Epithelial cell of esophagus (primary cell): ENCODE data around the gene MMP27.
"Not testable (repeated sequence)": the region's sequence is repeated elsewhere in the genome, so short reads cannot be mapped to it uniquely, and the experiment has no call there.

Experiments
- DNase-seq: peaks from one replicate; pipeline ENCODE4 v3.0.0; 2010; ENCODE audit warnings: low read depth
- H3K4me3 ChIP-seq: 2 replicates; pipeline ENCODE4 v1.5.1; 2011; ENCODE audit warnings: mild to moderate bottlenecking, low read length, control low read depth
- TF ChIP-seq, protein P1 (sequence below): IDR thresholded peaks from 2 replicates; pipeline ENCODE4 v1.5.1; 2011; ENCODE audit warnings: low read depth, mild to moderate bottlenecking, low read length, control low read depth, inconsistent platforms; ENCODE audit not compliant: insufficient read depth; ENCODE audit errors: missing control alignments

MMP27 gene

DNA sequence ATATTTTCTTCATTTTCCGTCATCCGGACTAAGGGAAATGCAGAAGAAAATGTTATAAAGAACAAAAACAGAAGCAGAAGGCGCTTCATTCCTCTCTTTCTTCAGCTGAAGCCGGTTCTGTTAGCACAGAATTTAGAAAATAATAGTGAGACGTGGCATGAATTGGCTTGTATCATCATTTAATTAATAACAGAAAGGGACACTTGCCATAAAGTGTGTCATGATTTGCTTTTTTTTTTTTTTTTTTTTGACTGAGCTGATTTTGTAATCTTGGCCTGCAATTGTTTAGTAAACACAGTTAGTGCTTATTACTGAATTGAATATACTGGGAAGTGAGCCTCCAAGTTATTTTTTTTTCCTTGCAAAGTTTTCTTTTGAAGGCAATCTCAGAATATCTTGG lies at the start of gene MMP27:
TSS of gene MMP27 (minus strand) at position 144 of the 400 bp plus-strand sequence. CDS start at position 89, 55 bp downstream.
- TF ChIP-seq, protein P1, sequence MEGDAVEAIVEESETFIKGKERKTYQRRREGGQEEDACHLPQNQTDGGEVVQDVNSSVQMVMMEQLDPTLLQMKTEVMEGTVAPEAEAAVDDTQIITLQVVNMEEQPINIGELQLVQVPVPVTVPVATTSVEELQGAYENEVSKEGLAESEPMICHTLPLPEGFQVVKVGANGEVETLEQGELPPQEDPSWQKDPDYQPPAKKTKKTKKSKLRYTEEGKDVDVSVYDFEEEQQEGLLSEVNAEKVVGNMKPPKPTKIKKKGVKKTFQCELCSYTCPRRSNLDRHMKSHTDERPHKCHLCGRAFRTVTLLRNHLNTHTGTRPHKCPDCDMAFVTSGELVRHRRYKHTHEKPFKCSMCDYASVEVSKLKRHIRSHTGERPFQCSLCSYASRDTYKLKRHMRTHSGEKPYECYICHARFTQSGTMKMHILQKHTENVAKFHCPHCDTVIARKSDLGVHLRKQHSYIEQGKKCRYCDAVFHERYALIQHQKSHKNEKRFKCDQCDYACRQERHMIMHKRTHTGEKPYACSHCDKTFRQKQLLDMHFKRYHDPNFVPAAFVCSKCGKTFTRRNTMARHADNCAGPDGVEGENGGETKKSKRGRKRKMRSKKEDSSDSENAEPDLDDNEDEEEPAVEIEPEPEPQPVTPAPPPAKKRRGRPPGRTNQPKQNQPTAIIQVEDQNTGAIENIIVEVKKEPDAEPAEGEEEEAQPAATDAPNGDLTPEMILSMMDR, result no peak
- no peak within 1 kb of the TSS for H3K4me3 ChIP-seq
- no peak for DNase-seq

DNA sequence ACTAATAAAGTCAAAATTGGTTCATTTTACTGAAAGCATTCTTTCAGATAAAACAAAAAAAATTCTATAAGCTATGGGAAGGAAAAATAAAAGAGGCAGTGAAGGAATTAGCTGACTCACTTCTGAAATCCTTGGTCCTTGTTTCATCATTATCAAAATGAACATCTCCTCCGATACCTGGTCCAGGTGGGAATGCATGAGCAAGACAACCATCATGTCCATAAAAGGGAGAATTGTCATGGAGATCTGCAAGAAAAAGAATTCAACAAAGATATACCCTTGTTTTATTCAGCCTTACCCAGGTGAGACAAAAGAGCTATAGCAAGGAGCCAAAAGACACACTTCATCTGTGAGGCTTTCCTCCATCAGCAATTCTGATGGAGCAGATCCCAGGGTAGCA lies 47.7 kb upstream of the MMP27 start:
- no peak for DNase-seq

GRCh38 chr11:102751673-102752072 lies 46.1 kb upstream of the MMP27 start:
- no peak for DNase-seq
- TF ChIP-seq, protein P1, result no peak
- no peak overlapping the region for H3K4me3 ChIP-seq

More for the DNA sequence above, 47.7 kb upstream of the MMP27 start:
- TF ChIP-seq, protein P1, result no peak
- H3K4me3 ChIP-seq, result no peak overlapping the region

GRCh38 chr11:102749101-102749722 lies 43.6 kb upstream of the MMP27 start:
- peak; percentile 82 for DNase-seq
- TF ChIP-seq, protein P1, result no peak
- H3K4me3 ChIP-seq, result no peak overlapping the region

DNA sequence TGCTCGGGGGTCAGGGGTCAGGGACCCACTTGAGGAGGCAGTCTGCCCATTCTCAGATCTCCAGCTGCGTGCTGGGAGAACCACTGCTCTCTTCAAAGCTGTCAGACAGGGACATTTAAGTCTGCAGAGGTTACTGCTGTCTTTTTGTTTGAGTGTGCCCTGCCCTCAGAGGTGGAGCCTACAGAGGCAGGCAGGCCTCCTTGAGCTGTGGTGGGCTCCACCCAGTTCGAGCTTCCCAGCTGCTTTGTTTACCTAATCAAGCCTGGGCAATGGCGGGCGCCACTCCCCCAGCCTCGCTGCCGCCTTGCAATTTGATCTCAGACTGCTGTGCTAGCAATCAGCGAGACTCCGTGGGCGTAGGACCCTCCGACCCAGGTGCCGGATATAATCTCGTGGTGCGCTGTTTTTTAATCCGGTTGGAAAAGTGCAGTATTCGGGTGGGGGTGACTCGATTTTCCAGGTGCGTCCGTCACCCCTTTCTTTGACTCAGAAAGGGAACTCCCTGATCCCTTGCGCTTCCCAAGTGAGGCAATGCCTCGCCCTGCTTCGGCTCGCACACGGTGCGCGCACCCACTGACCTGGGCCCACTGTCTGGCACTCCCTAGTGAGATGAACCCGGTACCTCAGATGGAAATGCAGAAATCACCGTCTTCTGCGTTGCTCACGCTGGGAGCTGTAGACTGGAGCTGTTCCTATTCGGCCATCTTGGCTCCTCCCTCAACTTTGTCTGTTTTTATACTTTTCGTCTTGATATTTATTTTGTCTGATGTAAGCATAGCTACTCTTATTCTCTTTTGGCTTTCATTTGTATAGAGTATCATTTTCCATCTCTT lies 41.4 kb upstream of the MMP27 start:
- peak overlapping the region; percentile 25 for H3K4me3 ChIP-seq
- DNase-seq, result peak; percentile 36

DNA sequence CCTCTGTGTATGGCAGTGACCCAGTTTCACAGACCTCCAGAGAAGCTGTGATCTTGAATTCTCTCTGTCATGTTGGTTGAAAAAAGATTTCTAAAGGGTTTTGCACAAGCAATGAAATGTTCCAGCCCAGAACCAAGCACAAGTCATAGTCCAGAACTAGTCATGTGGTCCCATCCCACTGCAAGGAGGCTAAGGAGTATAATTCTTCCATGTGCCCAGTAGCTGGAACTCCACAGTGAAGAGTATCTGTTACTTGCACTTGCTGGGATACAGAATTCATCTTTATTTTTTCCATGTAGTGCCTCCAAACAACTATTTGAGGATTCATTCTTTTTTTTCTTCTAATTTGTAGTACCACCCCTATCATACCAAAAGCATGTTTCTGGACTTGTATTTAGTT lies 29.1 kb upstream of the MMP27 start:
- DNase-seq, result no peak
- TF ChIP-seq, protein P1, result no peak
- no peak overlapping the region for H3K4me3 ChIP-seq

- no peak overlapping the region for H3K4me3 ChIP-seq
- peak; percentile 80 for DNase-seq
- TF ChIP-seq, protein P1, result peak; percentile 99
Measured at GRCh38 chr11:102733232-102733875, 27.8 kb upstream of the MMP27 start.

- H3K4me3 ChIP-seq, DNase-seq: not testable (repeated sequence)
Measured at GRCh38 chr11:102730944-102731343, 25.4 kb upstream of the MMP27 start.
